ENCODE results near the gene AGO3.

The AGO3 gene

DNA sequence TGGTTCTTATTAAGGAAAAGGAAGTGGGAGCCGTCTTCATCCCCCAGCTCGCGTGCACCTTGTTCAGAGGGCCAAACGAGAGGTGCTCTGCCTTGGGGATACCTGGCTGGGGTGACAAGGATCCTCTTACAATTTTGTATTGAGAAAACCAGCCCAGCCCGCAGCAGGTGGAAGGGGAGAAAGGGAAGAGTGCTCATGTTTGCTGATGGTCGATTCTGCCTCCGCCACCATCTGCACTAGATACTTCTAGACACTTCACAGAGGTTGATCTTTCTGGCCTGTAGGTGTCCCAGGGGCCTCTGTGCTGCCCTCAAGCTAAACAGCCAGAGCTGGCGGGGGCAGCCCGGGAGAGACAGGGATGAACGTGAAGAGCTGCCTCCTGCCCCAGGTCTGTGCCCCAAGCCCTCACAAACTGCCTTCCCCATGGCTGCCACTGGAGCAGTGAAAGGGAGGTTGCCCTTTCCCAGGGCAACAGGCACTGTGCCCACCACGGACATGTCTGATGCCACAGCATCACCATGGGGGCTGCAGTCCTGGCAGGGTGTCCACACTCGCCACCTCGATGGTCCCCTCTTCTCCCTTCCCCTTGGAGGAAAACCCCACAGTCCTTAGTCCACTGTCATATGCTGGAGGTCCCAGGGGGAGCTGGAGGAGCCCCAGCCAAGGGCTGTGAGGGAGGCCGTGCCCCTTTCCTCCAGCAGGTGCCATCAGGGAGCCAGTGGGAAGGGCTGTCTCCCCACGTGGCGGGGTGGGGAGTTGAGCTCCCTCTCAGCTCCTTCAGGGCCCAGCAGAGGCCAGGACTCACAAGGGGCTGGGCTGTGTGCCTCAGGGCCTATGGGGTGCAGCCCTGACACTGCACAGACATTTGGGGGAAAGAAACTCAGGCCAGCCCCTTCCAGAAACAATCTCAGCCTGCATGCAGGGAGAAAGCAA lies 165.9 kb downstream of the AGO3 start:
- DNase-seq (ENCODE audit: low read depth) = no peak

DNA sequence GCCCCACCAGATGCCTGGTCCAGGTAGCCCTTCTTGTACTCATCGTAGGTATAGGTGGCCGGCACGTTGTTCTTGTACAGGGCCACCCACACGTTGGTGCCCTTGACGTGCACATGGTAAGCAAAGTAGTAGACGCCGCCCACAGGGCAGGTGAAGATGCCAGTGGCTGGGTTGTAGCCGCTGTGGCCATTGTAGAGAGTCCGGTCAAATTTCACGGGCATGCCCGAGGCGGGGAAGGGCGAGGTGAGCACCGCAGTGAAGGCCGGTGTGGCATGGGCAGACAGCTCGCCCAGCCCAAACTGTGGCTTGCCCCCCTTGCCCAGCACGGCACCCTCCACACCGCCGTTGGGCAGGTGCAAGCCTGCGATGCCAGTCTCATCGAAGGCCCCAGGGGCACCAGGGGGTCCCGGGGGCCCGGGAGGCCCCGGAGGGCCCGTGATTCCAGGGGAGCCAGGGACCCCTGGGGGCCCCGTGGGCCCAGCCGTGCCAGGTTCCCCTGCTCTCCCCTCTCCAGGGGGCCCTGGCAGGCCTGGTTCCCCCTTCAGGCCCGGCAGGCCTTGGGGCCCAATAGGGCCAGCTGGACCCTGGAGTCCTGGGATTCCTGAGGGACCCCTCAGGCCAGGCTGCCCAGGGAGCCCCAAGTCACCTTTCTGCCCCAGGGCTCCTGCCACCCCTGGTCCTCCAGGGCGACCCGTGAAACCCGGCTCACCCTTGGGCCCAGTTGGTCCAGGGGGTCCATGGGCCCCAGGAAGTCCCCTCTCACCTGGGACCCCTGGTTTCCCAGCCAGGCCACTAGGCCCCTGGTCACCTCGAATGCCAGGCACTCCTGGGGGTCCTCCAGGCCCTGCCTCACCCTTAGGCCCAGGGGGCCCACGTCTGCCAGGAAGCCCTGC lies 167.0 kb downstream of the AGO3 start:
- DNase-seq (ENCODE audit: low read depth) = no peak

GRCh38 chr1:36098650-36099365 lies 167.9 kb downstream of the AGO3 start:
- no peak for DNase-seq (ENCODE audit: low read depth)

DNA sequence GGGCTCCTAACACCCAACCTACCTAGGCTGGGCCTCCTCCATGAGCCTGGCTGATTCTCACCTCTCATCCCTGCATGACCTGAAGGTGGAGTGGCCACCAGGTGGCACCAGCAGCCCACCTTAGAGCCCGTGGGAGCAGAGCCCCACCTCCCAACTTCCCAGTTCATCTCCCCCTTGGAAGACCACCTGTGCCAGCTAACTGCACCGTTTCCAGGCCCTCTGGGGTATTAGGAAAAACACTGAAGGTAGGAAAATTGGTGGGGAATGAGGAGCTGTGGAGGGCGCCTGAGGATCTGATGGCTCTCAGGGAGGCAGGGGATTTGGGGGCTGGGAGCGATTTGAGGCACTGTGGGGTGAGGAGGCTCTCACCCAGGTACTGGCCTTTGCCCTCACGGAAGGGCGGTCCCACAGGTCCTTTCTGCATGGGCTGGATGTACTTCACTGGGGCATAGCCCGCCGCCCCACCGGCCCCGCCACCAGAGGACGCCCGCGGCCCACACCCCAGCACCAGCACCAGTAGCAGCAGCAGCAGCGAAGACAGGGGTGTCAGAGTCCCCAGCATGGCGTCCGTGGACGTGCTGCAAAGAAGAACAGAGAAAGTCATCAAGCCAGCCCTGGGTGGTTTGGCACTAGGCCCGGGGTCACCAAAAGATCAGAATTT lies 168.9 kb downstream of the AGO3 start:
- DNase-seq (ENCODE audit: low read depth) = peak; percentile 55

GRCh38 chr1:36100376-36100775 lies 169.5 kb downstream of the AGO3 start:
- no peak for DNase-seq (ENCODE audit: low read depth)

DNA sequence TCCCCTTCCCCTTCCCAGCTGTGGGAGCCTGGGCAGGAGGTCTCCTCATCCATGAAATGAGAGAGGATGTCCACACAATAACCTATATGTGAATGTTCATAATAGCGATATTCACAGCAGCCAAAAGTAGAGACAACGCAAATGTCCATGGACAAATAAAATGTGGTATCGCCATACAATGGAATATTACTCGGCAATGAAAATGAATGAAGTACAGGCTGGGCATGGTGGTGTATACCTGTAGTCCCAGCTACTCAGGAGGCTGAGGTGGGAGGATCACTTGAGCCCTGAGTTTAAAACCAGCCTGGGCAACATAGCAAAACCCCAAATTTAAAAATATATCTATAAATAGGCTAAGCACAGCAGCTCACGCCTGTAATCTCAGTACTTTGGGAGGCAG lies 170.6 kb downstream of the AGO3 start:
- DNase-seq (ENCODE audit: low read depth) = no peak

DNA sequence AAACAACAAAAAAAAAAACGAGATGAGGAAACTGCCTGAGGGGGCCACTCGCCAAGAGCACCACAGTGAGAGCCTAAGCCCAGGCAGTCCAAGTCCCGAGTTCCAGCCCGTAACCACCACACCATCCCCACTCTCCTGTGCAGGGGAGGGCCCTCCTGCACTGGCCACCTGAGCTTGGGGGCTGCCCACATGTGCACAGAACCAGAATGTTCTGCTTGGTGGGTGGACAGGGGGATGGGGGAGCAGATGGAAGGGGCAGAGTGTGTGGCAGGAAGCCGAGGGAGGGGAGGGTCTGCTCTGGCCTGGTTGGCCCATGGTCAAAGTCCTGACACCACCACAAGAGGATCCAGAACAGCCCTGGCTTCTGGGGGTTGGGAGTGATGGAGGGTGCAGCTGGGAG lies 175.4 kb downstream of the AGO3 start:
- DNase-seq (ENCODE audit: low read depth) = no peak

GRCh38 chr1:36107394-36107793 lies 176.5 kb downstream of the AGO3 start:
- DNase-seq (ENCODE audit: low read depth) = no peak

DNA sequence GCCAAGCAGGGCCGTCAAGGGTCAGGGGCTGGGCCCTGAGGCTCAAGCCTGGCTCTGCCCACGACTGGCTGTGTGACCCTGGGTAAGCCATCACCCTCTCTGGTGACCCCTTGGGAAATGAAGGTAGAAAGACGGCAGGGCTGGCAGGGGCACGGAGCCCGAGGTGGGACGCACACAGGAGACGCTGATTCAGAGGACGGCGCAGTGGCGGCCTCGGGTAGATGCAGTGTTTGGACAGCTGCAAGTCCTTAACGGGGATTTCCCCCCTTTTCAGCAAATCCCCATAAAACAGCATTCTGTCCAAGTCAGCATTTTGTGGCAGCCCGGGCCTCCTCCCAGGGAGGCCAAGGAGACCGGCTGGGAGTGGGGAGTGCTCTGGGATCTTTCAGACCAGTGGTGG lies 177.4 kb downstream of the AGO3 start:
- no peak for DNase-seq (ENCODE audit: low read depth)

- DNase-seq (ENCODE audit: low read depth) = peak; percentile 82
These were observed 178.3 kb downstream of the AGO3 start for GRCh38 chr1:36109041-36109679.

- no peak for DNase-seq (ENCODE audit: low read depth)
These were observed 180.2 kb downstream of the AGO3 start for GRCh38 chr1:36111151-36111550.

- no peak for DNase-seq (ENCODE audit: low read depth)
These were observed 181.9 kb downstream of the AGO3 start for GRCh38 chr1:36112823-36113222.

DNA sequence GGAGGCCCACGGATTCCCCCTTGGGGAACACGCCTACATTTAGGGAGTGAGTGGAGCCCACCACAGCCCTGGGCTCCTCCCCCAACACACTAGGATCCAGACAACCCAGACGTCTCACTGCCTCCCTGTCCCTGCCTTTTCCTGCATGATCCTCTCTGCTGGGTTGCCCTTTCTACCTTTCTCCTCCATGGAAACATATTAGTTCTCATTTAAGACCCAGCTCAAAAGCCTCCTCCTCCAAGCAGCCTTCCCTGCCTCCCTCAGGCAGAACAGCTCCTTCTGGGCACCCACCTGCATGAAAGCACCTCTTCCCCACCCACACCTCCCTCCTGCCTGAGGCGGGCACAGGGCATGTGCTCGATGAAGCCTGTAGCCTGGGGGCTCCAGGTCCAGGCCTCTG lies 183.5 kb downstream of the AGO3 start:
- no peak for DNase-seq (ENCODE audit: low read depth)

DNA sequence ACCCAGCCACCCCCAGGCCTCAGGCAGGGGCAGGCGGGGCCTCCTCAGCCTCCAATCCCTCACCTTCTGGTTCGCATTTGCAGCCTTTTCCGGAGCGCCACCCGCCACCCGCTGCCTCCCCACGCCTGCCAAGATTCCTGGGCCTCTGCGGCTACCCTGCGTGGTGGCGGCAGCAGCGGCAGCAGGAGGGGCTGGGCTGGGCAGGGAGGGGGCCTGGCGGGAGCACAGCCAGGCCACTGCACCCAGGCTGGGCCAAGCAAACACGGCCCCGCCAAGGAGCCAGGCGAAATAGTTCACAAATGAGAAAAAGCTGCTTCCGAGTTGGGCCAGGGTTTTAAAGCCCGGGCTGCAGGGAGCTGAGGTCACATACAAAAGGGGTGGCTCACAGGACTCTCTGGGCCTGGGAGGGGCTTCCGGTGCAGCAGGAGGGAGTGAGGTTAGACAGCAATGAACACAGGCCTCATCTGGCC lies 184.3 kb downstream of the AGO3 start:
- no peak for DNase-seq (ENCODE audit: low read depth)

GRCh38 chr1:36115931-36116330 lies 185.0 kb downstream of the AGO3 start:
- peak; percentile 61 for DNase-seq (ENCODE audit: low read depth)

GRCh38 chr1:36116901-36117300 lies 186.0 kb downstream of the AGO3 start:
- DNase-seq (ENCODE audit: low read depth) = no peak

- no peak for DNase-seq (ENCODE audit: low read depth)
These were observed 187.7 kb downstream of the AGO3 start for GRCh38 chr1:36118447-36119204.

DNA sequence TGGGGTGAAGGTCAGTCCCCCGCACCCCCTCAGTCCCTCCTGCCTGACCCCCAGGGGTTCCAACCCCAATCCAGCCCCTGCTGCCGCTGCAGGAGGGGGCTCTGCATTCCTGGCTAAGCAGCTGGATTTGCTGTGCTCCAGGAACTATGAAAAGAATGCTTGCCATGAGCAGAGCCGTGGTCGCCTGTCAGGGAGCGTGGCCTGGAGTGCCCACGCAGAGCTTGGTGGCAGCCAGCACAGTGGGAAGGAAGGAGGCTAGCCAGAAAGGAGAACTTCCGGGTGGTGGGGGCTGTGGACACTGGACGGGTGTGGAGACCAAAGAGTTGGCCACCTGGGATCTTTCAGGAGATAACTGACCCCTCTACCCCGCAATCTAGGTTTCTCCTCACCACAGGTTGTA lies 188.6 kb downstream of the AGO3 start:
- DNase-seq (ENCODE audit: low read depth) = no peak
